NCI-H748 treated with DMSO at 0.1 percent for 48 hours (cell line): ENCODE data around the gene CDK5RAP1.
A peak's percentile ranks its signal among the peaks of the same experiment; 100 is the strongest.

Experiments
- DNase-seq: peaks from one replicate; lab custom pipeline; 2025; lab: John Stamatoyannopoulos, UW

CDK5RAP1 gene

DNA sequence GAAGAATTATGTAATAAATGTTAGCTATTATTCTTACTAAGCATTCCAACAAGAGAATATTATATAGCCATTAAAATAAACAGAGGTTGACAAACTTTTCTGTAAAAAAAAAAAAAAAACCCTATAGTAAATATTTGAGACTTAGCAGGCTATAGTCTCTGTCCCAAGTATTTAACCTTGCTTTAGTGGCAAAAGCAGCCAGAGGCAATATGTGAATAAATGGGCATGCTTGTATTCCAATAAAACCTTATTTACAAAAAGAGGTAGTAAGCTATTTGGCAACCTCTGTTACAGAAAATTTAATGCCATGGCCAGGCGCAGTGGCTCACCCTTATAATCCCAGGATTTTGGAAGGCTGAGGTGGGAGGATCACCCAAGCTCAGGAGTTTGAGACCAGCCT lies 14.6 kb downstream of the CDK5RAP1 start:
- no peak for DNase-seq

DNA sequence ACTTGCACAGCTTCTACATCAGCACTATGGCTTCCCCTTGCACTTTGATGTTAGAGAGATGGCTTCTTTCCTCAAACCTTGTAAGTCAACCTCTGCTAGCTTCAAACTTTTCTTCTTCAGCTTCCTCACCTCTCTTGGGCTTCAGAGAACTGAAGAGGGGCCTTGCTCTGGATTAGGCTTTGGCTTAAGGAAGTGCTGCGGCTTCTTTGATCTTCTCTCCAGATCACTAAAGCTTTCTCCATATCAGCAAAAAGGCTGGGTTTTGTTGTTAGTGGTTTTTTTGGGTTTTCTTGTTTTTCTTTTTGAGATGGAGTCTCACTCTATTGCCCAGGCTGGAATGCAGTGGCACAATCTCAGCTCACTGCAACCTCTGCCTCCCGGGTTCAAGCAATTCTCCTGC lies 24.0 kb downstream of the CDK5RAP1 start:
- no peak for DNase-seq

DNA sequence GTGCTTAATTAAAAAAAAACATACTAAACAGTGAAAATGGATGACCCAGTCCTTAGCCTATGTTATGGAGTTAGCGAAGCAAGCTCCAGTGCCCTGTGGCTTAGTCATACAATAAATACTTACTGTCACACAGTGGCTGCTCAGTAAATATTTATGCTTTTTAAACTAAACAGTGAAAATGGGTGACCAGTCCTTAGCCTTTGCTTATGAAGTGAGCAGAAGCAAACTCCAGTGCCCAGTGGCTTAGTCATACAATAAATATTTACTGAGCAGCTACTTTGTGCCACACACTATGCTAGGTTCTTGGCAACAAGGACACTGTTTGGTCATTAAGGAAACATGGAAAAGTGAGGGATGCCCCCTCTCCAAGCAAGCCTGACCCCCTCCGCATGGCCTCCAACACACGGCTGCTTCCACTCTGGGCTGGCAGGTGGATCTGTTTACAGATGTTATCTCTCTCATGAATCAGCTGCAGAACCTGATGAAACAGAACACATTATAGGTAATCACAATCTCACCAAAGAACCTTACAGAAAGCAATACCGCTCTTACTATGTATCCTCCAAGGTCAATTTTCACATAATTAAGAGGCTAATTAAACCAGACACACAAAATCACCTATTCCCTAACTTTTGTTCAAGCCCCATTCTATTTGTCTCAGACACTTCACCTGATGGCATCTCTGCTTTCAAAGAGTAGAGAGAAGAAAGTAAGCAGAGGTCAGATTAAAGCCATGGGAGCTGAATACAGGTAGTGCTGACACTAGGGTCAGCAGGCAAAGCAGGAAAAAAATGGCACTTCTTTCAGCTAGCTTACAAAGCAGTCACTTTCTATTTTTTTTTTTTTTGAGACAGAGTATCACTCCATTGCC lies 27.3 kb downstream of the CDK5RAP1 start:
- DNase-seq = peak; percentile 84

DNA sequence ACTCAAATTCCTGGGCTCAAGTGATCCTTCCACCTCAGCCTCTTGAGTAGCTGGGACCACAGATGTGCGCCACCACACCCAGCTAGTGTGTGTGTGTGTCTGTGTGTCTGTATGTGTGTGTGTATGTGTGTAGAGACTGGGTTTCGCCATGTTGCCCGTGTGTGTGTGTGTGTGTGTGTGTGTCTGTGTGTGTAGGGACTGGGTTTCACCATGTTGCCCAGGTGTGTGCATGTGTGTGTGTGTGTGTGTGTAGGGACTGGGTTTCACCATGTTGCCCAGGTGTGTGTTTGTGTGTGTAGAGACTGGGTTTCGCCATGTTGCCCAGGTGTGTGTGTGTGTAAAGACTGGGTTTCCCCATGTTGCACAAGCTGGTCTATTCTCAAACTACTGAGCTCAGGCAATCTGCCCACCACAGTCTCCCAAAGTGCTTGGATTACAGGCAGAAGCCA lies 28.3 kb downstream of the CDK5RAP1 start:
- no peak for DNase-seq

DNA sequence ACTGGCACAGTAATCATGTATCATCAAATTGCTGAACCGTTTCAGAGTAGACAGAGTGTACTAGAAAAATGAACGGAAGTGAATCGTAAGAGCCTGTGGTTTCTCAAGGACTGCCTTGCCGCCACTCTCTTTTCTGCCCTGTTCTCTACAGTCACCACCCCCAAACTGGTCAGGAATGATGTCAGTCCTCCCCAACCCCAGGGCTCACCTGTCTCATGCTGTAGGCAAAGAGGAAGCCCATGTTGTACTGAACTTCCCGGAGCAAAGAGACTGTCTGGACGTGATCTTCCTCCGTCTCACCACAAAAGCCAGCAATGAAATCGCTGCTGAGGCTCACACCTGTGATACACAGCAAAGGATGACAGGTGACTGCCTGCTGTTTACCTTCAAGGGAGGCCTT lies 31.0 kb downstream of the CDK5RAP1 start:
- no peak for DNase-seq

DNA sequence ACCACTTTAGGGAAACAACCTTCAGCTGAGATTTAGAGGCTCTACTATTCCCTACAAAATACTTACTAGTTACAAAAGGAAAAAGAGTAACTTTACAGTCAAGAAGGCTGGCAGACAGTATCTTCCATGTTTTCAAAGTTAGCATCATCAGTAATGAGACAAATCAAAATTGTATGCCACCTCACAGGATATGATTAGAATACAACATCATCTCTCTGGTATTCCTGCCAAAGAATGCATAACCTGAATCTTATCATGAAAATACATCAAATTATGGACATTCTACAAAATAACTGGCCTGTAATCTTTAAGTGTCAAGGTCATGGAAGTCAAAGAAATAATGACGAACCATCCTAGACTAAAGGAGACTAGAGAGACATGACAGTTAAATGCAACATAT lies 38.4 kb downstream of the CDK5RAP1 start:
- no peak for DNase-seq

DNA sequence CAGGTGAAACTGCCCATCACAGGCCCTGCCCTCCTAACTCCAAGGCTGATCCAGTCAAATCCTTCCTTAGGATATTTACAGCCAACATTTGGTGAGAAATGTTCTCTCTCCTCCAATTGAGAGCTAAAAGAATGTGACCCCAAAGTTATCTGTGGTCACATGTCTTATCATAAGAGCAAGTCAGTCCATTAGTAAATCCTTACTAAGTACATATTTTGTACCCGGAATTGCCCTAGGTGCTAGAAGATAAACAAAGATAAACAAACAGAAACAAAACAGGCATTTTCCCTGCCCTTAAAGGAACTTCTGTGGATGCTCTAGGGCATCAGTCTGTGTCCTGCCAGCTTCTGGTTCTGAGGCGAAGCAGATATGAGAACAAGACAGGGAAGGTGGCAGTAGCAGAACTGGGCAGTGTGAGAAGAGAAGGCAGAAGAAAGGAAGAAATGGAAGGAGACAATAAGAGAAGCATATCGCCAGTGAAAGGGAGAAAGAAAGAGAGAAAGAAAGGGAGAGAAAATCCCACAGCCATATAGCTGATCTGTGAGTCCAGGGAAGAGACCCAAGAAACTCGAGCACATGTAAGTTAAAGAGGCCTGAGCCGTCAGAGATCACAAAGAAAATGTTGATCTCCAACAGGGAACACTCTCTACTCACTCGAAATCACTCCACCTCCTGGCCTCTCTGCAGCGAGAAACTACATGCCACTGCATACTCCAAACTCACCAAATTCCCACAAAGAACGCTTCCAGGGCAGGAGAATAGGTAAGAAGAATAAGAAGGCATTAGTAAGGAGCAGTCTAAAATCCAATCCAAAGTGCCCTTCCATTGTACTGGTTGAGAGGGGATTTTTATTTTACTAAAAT lies 41.7 kb downstream of the CDK5RAP1 start:
- no peak for DNase-seq

DNA sequence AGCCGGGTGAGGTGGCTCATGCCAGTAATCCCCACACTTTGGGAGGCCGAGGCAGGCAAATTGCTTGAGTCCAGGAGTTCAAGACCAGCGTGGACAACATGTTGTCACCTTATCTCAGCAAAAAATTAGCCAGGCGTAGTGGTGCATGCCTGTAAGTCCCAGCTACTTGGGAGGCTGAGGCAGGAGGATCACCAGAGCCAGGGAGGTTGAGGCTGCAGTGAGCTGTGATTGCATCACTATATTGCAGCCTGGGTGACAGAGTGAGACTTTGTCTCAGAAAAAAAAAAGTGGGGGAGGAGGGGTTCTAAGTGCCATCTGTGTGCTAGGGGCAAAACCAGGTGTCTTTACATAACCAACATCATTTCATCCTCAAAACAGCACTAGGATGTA lies 48.3 kb downstream of the CDK5RAP1 start:
- DNase-seq = no peak

DNA sequence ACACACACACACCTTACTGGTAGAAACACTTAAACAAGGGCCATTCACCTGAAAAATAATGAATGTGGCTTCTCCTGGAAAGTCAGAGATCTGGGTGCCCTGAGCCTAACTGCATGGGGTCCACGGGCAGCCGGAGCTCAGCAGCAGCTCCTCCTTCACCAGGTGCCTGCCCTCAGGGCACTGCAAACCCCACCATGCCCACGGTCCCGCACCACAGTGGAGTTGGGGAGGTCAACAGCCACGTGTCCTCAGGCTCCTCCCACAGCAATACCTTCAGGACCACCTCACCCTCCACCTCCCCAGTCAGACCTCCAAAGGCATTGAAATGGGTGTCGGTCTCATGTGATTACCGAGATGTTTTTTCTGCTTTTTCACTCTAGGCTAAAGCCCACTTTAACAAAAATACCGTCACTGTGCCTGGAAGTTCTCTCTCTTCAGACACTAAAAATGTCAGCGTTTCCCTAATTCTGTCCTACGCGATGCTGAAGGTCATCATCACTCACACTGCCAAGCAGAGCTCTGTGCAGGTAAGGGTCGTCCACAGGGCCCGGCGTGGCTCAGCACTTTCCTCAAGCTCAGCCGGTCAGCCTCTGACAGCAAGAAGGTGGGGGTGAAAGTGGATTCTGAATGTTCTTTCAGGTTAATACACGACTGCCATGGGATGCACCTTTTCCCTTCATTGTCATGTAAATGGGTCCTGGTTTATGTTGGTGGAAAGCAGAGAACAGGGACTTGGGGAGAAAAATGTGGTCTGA lies 48.9 kb downstream of the CDK5RAP1 start:
- DNase-seq = no peak

DNA sequence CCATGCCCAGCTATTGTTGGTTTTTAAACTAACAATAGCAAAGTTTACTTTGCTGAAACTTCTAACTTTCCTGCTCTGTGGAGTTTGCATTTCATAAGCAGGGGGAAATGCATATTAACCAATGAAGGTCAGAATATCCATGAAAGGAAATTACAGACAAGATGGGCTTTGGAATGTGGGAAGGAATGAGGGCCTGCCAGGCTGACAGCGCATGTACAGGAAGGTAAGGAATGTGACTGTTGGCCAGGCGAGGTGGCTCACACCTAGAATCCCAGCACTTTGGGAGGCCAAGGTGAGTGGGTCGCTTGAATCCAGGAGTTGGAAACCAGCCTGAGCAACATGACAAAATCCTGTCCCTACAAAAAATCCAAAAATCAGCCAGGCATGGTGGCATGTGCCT lies 49.6 kb downstream of the CDK5RAP1 start:
- DNase-seq = no peak

DNA sequence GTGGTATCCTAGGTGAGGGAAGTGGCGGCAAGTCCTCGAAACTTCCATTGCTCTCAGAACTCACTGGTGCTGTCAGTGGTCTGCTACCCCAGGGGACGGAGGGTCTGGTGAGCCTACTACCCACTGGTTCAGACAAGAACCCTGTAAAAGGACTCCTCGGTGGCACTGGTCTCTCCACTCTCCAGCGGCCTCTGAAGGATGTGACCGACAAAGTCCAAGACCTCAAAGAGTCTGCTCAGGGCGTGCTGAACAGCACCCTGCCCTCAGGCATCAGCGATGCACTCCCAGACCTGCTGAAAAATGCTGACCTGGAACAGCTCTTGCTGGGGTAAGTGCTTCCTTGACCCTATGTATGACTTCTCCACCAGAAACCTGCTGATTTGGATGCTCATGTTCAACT lies 51.8 kb downstream of the CDK5RAP1 start:
- DNase-seq = no peak

DNA sequence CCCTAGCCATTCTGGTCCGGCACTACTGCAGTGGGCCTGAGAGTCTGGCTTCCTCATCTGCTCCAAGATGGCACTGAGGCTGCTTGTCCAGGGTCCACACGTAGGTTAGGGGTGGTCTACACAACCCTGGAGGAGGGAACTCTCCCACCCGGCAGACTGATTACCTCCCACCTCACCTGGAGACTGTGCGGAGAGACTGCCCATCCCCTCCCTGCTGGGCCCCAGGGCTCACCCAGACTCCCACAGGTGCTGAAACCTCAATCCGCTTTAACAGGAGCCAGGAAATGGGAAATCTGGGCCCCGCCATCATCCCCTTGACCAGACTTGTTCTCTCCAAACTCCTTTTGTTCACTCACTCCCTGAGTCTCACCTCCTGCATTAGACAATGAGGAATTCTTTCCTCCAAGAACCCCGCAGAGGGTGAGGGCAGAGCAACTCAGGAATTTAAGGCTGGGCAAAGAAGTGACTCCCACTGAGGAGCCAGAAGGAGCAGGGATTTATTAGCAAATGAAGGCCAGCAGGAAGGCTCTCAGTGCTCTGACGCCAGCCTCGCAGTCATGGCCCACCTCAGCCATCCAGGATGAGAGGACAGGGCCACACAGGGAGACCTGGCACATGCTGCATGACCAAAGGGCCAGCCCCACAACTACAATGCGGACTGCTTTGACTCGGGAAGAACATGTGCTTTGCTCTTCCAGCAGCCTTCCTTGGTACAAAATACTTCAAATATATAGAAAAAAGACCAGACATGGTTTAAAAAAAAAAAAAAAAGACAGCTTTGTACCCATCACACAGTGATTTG lies 53.0 kb downstream of the CDK5RAP1 start:
- DNase-seq = no peak

DNA sequence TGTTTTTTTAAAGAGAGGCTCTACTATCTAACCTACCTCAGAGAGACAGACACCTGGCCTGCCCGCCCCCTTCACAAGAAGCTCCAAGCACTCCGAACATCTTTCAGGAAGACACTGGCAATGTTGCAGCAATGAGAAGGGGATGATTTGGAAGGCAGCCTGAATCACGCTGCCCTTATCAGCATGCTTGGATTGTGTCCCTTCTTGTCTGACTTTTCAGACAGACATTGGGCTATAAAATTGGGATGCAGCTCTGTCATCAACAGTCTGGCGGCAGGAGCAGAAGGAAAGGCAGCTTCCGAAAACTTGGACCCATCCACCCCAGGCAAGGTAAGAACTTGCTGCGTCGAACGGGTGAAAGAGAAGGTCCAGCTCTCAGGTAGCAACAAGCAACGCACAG lies 56.0 kb downstream of the CDK5RAP1 start:
- DNase-seq = no peak

DNA sequence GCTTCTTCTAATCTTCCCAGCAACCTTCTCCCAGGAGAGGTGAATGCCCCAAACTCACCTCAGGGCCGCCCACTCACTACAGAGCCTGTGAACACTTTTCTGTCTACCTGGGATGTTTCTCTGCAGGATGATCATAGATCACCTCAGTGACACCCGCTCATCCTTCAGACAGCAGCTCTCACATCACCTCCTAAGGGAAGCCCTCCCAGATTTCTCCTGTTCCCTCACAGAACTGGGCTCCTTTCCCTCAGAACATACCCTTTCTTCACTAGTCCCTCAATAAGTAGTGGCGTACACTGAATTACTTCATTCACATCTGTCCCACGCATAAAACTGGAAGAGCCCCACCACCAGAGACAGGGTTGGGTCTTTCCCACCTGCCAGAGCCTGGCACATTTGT lies 57.8 kb downstream of the CDK5RAP1 start:
- no peak for DNase-seq

DNA sequence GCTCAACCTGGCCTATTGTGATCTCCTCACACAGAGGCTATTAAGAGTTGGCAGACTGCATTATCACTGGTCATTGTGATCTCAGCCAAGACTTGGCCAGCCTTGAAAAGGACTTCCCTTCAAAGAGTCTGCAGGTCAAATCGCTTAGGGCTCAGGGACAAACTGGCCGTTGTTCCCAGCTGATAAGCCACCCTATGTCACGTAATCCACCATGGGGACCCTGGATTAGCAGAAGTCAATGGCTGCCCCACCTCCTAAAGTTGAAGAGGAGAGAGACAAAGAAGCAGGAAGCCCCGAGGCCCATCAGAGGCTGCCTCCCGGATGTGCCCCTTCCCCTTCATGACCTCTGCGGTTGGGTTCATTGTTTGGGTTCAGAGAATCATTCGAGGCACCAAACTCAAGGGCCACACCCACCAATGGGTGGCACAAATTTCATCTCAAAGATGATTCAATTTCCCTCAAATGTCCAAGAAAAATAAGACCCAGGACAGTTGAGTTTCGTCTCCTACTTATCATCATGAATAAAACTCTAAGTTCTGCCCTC lies 61.7 kb downstream of the CDK5RAP1 start:
- no peak for DNase-seq

DNA sequence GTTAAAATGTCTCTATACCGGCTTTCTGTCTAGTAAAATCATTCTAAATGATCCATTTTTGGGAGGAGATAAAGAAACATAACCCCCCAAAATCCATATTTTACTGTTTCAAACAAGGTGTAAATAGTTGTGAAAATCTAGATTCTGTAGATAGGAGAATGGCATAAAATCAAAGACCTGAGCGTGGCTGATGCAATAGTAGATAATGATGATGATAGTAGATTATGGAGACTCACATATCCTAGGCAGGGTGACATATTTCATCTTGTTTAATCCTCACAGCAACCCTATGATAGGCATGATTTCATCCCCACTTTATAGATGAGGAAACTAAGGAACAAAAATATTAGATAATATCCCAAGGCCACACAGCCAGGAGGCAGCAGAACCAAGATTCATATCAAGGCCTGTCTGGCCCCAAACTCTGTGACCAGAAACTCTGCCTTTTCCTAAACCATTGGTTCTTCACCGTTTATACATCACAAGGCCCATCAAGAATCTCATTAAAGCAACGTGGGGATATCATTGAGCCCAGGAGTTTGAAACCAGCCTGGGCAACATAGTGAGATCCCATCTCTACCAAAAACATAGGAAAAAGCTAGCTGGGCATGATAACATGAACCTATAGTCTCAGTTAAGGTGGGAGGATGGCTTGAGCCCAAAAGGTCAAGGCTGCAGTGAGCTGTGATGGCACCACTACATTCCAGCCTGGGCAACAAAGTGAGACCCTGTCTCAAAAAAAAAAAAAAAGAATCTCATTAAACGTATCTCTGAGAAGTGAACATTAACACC lies 62.7 kb downstream of the CDK5RAP1 start:
- no peak for DNase-seq

DNA sequence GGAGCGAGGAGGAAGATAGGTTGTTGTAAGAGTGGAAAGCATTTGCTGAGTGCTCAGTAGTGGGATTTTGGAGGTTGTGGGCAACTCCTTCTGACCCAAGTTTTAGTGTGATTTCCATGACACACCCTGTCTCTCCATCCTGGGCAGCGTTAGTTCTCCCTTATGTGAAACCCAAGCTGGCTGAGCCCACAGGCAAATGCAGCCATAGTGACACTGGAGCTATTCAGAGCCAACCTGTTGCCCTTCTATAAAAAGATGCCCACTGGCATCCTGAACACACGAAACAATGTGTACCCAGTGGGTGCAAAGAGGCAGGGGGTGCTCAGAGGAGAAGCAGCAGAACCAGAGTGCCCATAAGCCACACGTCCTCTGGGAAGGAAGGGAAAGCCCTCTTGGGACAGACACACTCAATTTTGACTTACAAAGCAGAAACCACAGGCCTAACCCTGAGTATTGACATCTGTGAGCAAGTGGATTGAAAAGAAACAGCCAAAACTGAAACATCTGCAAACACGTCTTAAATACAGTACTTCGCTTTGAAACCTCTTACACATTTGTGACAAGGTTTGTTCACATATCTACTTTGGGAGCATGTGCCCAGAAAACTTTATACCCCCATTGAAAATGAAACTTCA lies 63.7 kb downstream of the CDK5RAP1 start:
- no peak for DNase-seq

DNA sequence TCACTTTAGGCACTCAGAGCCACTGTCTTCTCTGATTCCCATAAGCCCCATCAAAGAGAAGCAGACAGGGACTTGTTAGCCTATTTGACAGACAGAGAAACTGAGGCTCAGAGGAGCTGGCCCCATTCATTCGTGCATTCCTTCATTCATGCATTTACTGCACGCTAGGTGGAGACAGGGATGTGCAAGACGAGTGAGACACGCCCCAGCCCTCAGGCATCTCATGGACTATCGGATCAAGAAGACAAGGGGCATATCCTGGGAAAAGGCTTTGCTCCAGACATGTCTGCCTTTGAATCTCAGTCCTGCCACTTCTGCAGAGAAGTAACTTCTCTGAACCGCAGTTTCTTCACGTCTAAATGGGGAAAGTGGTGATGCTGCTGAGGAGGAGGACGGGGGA lies 64.2 kb downstream of the CDK5RAP1 start:
- no peak for DNase-seq

DNA sequence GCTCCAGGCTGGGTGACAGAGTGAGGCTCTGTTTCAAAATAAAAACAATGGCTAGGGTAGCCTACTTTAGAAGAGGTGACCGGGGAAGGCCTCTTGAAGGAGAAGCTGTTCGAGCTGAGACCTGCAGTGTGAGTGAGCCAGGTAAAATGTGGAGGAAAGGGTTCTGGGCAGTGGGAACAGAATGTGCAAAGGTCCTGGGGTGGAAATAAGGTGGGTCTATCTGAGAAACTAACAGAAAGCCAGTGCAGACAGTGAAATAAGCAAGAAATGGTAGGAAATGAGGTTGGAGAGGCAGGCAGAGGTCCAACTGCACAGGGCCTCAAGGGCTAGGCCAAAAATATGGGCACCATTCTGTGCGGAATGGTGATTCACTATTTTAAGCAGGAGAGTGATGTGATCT lies 64.9 kb downstream of the CDK5RAP1 start:
- no peak for DNase-seq

DNA sequence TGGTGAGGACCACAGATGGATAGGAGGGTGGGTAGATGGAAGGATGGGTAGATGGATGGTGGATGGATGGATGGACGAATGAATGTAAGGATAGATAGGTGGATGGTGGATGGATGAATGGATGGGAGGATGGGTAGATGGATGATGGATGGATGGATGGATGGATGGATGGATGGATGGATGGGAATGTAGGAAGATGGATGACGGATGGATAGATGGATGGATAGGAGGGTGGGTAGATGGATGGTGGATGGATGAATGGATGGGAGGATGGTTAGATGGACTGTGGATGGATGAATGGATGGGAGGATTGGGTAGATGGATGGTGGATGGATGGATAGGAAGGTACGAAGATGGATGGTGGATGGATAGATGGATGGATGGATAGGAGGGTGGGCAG lies 67.2 kb downstream of the CDK5RAP1 start:
- DNase-seq = no peak
